Type B pancreatic cell (in vitro differentiated cells): Measurements from ENCODE around the gene FAM120A. TPM values are rescaled to one million over a fixed set of nuclear protein-coding genes. Genes with fewer than 3 reads are reported as not detected.

ENCODE experiments used
- DNase-seq: peaks from one replicate; pipeline ENCODE4 v3.0.0; 2021; ENCODE audit warnings: mixed read lengths; ENCODE audit not compliant: unreplicated experiment; ENCODE audit errors: extremely low spot score
- H3K27ac Mint-ChIP-seq: 2 replicates; pipeline ENCODE4 v1.8.0; 2021; ENCODE audit warnings: mild to moderate bottlenecking, mixed read lengths
- H3K27me3 Mint-ChIP-seq: 2 replicates; pipeline ENCODE4 v1.8.0; 2021; ENCODE audit warnings: mixed read lengths
- H3K36me3 Mint-ChIP-seq: 2 replicates; pipeline ENCODE4 v1.8.0; 2021; ENCODE audit warnings: mixed read lengths
- H3K4me1 Mint-ChIP-seq: one replicate; pipeline ENCODE4 v1.8.0; 2021; ENCODE audit warnings: mixed read lengths; ENCODE audit not compliant: unreplicated experiment
- H3K4me3 Mint-ChIP-seq: 2 replicates; pipeline ENCODE4 v1.8.0; 2021; ENCODE audit warnings: mild to moderate bottlenecking, mixed read lengths
- H3K9me3 Mint-ChIP-seq: 2 replicates; pipeline ENCODE4 v1.8.0; 2021; ENCODE audit warnings: mixed read lengths
- CTCF ChIP-seq: fragments of 200-600 bp; sonication (generic); conservative IDR thresholded peaks from 2 replicates; pipeline ENCODE4 v1.5.0; 2021; ENCODE audit warnings: antibody characterized with exemption, mild to moderate bottlenecking
- total RNA-seq: library from RNA; stranded (reverse); gene quantifications from 2 replicates; pipeline ENCODE4 v1.2.1, GENCODE V29; 2021; ENCODE audit warnings: low replicate concordance

The FAM120A gene
- total RNA-seq, 1 donor from 2014 or later, result 72.5 TPM

GRCh38 chr9:93491593-93492232, 40.2 kb downstream of the FAM120A start:
- Mint-ChIP-seq H3K27me3 (no peaks in the 10 kb centered on the region), H3K4me1 (no peaks in the 10 kb centered on the region), H3K9me3 (no peaks in the 10 kb centered on the region), H3K36me3 (peaks cover 29% of the 10 kb centered on the region), H3K4me3 (no peak overlapping the region), H3K27ac (no peak overlapping the region)
- DNase-seq, result no peak
- TF ChIP-seq CTCF, result no peak

DNA sequence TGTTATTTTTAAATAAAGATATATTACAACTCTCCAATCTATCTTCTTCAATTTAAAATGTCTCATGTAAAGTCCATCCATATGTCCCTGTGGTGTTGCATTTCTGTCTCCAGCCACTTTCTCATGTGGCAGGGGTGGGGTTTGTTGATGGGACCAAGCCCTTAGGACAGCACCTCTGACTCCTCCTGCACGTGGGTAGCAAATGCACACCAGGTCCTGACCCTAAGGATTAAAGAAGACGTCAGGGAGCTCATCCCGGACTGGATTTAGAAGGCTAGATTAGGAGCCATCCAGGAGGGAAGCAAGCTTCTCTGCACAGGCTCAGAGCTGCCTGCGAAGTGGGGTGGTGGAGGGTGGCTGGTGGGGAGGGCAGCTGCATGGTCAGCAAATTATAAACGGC, 40.8 kb downstream of the FAM120A start:
- Mint-ChIP-seq H3K4me3 (no peak overlapping the region), H3K9me3 (no peaks in the 10 kb centered on the region), H3K4me1 (no peaks in the 10 kb centered on the region), H3K27ac (no peak overlapping the region), H3K36me3 (peaks cover 31% of the 10 kb centered on the region), H3K27me3 (no peaks in the 10 kb centered on the region)
- TF ChIP-seq CTCF, result no peak
- no peak for DNase-seq

DNA sequence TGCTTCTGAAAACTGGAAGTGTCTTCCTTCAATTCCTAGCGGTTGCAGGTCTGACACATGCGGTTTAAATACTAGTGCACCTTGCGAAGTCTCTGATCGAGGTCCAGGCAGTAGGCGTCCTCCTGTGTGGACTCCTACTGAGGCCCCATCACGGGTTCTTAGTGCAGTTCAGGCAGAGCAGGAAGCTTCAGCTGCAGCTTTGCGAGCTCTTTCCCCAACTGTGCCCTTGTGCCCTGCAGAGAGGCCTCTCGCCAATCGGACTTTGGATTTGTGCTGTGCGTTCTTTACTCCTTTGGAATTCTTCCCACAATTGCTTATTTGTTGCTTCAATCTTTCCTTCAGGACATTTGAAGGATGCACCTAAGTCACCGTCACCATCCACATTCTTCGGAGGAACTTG, 42.5 kb downstream of the FAM120A start:
- peaks cover 26% of the 10 kb centered on the region for H3K36me3 Mint-ChIP-seq
- no peak for DNase-seq
- H3K27ac Mint-ChIP-seq, result no peak overlapping the region
- no peaks in the 10 kb centered on the region for H3K9me3 Mint-ChIP-seq
- H3K4me1 Mint-ChIP-seq, result no peaks in the 10 kb centered on the region
- no peaks in the 10 kb centered on the region for H3K27me3 Mint-ChIP-seq
- TF ChIP-seq CTCF, result no peak
- H3K4me3 Mint-ChIP-seq, result no peak overlapping the region

DNA sequence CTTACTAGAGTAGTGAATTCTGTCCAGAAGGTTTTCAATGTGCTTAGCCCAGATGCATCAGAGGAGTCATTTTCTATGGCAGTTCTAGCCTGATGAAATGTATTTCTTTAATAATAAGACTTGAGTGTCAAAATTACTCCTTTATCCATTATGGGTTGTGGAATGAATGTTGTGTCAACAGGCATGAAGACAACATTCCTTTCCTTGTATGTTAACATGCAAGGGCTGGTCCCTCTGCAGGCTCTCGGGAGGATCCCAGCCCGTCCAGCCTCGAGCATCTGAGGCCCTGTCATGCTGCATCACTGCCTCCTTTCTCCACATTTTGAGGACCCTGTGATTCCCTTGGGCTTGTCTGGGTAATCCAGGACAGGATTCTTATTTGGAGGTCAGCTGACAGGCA, 44.8 kb downstream of the FAM120A start:
- no peaks in the 10 kb centered on the region for H3K27me3 Mint-ChIP-seq
- no peak overlapping the region for H3K4me3 Mint-ChIP-seq
- H3K4me1 Mint-ChIP-seq, result no peaks in the 10 kb centered on the region
- H3K27ac Mint-ChIP-seq, result no peak overlapping the region
- peaks cover 42% of the 10 kb centered on the region for H3K36me3 Mint-ChIP-seq
- no peak for TF ChIP-seq CTCF
- DNase-seq, result no peak
- no peaks in the 10 kb centered on the region for H3K9me3 Mint-ChIP-seq

- Mint-ChIP-seq H3K27me3 (no peaks in the 10 kb centered on the region), H3K27ac (peak overlapping the region; percentile 11), H3K36me3 (peaks cover 55% of the 10 kb centered on the region), H3K9me3 (no peaks in the 10 kb centered on the region), H3K4me3 (no peak overlapping the region), H3K4me1 (peaks cover under 1% of the 10 kb centered on the region)
- DNase-seq, result no peak
- no peak for TF ChIP-seq CTCF
These were observed 49.2 kb downstream of the FAM120A start for GRCh38 chr9:93500571-93501298.
